GM21367 (cell line): Measurements from ENCODE around the gene PPIP5K1.

Experiments used
- ATAC-seq: cut with Tn5 transposase; IDR thresholded peaks from one replicate; pipeline ENCODE4 v1.9.1; 2021; ENCODE audit not compliant: unreplicated experiment

Gene PPIP5K1

GRCh38 chr15:43518197-43518761 lies 71.7 kb downstream of the PPIP5K1 start:
- ATAC-seq = no peak

GRCh38 chr15:43517354-43518196 lies 72.4 kb downstream of the PPIP5K1 start, which contains the start of gene MAP1A:
MAP1A (plus strand) TSS chr15:43517608; CDS start chr15:43521474, 3,866 bp downstream.
- no peak for ATAC-seq

DNA sequence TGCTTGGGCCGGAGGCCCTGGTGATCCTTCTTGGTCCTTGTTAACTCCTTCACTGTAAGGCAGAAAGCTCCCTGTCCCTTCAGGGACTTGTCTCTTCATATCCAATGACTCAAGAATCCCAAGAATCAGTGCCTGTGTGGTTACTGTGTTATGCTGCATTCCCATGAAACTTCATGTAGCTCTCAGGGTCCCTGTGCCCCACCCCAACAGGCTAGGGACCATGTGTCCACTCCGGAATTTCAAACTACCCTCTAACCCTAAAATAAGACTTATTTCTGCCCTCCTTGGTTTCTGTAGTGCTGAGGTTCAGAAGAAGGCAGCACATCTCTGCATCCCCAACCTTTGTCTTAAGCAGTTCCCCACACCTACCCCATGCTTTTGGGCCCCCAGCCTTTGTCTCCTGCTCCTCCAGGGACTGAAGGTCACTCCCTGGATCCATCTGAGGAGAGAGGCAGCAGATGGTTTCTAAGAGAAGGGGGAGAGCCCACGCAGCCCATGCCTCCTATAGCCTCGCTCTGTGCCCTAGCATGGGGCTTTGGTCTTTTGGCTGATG lies 73.1 kb downstream of the PPIP5K1 start:
- ATAC-seq = no peak

GRCh38 chr15:43516185-43516584 lies 73.8 kb downstream of the PPIP5K1 start:
- ATAC-seq = no peak

- ATAC-seq = no peak
These were observed 74.3 kb downstream of the PPIP5K1 start for GRCh38 chr15:43515741-43516140.

- no peak for ATAC-seq
These were observed 75.6 kb downstream of the PPIP5K1 start for GRCh38 chr15:43514241-43515057.

GRCh38 chr15:43513550-43513949 lies 76.5 kb downstream of the PPIP5K1 start:
- ATAC-seq = no peak

DNA sequence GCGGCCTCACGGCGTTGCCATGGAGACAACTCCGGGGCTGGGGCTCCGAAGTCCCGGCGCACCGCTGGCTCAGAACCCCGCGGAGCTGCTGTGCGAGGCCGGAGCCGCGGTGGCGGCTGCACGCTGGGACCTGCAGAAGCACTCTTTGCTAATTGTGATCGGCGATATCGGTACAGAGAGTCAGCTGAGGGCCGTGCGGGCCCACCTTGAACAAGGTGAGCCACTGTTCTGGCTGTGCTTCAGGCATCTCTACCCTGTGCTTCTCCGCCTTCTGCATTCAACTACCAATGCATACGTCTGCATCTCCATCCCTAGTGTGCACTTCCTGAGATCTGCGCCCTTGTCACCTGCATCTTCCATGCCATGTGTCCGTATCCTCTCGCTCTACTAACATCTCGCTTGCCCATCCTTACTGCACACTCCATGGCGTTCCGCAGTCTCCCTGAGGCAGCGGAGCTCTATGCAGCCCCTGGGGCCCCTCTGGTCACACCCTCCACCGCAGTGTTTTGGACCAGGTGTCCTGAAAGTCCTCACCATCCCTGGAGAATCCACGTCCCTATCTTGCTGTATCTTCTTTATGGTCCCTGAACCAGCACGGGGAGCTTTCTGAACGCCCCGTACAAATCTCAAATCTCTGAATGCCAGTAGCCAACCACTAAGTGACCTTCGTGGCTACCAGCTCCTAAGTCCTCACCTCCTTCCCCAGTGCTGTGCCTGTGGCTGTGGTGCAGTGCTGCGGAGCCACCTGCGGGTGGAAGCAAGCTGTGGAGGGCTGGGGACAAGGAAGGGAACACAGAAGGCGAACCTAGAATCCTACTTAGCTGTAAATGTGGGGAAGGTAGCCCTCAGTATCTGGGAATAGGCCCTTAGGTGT lies 78.8 kb downstream of the PPIP5K1 start:
- no peak for ATAC-seq

DNA sequence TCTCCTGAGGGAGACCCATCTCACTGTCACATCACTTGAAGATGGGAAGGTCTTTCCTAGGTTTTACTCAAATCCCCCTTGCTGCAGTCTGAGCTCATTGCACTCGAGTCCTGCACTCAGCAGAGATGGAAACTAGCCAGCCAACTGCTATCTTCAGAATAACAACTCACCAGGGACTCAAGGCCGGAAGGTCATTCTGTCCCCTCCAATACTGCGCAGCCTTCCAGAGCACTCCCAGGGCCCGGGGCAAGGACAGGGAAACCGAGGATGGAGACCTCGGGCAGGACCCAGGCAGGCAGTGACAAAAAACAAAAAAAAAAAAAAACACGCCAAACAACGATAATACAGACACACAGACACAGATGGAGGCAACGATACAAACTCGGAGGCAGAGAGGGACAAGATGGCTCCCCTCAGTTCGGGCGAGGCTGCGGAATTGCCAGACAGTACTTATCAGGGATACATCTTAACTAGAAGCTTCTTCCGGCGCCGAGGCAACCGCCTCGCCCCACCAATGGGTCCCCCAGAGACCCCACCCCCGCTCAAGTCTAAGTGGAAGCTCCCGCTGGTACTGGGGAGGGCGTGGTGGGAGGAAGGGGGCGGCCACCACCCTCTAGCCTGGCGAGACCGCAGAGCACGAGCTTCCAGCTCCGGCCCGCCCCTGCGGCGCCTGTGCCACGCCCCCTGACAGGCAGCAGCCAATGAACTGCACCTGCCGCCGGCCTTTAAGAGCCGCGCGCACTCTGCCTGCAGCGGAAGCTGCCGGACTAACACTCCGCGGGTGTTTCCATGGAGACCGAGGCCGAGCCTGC lies 79.6 kb downstream of the PPIP5K1 start:
- peak; percentile 94 for ATAC-seq

- no peak for ATAC-seq
These were observed 80.3 kb downstream of the PPIP5K1 start for GRCh38 chr15:43509660-43510199.

GRCh38 chr15:43508991-43509659 lies 80.9 kb downstream of the PPIP5K1 start:
- no peak for ATAC-seq

DNA sequence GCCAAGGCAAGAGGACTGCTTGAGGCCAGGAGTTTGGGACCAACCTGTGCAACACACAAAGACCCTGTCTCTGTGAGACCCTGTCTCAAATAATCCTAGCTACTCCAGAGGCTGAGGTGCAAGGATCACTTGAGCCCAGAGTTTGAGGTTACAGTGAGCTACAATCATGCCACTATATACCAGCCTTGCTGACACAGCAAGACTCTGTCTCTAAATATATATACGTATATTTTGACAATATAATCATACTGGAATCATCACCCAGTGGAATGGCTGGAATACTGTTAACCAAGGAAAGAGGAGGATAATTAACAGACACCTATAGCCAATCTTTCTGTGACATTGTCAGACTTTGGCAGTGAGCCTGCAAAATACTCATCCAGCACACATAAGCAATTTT lies 81.6 kb downstream of the PPIP5K1 start:
- ATAC-seq = no peak

DNA sequence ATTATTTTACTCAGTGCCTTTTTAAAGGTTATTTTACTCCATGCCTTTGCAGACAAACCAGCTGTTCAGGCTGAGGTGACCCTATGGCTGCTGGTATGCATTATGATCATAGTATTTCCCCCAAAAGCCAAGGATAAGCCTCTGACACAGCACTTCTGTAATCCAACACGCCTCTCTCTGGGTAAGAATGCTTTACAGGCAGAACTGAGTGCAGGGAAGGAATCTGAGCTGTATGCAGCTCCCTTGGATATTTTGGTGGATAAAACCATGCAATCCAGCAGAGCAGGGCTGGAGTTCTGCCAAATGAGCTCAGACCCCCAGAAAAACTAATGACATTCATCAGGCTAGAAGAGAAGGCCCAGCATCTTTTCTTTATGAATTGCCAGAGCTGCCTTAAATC lies 84.3 kb downstream of the PPIP5K1 start:
- ATAC-seq = no peak

GRCh38 chr15:43499635-43500034 lies 90.4 kb downstream of the PPIP5K1 start:
- ATAC-seq = no peak

GRCh38 chr15:43498990-43499389 lies 91.0 kb downstream of the PPIP5K1 start:
- no peak for ATAC-seq

GRCh38 chr15:43493703-43494472 lies 96.1 kb downstream of the PPIP5K1 start:
- no peak for ATAC-seq

DNA sequence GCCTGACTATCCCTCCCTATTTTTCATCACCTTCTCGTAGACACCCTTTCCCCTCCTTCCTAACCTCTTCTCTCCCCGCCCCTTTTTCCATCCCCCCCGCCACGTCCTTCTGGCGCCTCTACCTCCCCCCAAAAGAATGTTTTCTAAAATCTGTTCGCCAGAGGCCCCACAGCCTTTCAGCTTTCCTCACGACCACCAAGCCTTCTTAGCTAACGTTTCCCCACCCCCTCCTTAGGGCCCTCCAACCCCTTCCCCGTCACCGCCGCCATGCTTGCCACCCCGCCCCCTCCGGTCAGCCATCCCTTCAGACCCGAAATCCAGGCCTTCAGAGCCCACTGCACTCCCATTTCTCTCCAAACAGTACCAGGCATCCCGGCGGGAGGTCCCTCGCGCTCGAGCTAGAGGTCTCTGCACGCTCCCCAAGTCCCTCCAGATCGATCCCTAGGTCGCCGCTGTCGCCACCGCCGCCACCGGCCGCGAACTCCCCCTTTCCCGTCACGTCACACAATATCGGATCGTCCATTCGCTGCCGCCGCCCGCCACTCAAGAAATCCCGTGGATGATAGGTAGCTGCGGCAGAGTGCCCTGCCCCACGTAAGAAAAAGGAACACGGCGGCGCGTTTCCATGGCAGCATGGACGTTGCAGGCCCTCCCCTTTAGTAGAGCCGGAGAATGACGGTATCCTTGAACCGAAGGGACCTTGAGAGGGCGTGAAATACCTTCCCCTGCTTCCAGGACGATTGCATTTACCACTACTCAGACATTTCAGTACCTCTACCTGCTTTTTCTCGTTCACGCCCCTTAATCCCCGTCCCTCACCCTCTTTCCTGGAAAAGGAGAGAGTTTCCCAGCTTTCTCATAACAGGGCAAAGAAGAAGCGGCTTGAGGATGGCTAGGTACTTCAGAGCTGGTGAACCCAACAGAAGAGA lies 97.1 kb downstream of the PPIP5K1 start, which contains the start of gene TP53BP1:
TP53BP1 (minus strand) TSS at position 484 of the 929 bp plus-strand sequence; CDS start at position 371, 113 bp downstream.
- ATAC-seq = peak; percentile 89
